H9 (cell line): ENCODE measurements around the gene MT1M. TPM values are rescaled to one million over a fixed set of nuclear protein-coding genes. Genes with fewer than 3 reads are reported as not detected.

Experiments used
- DNase-seq: peaks from one replicate; pipeline ENCODE4 v3.0.0-alpha.2; 2017
- H2AFZ ChIP-seq: one replicate; pipeline ENCODE4 v1.6.1; 2013; ENCODE audit warnings: mild to moderate bottlenecking, low read length, control low read depth, moderate library complexity
- H2AK5ac ChIP-seq: 2 replicates; pipeline ENCODE4 v1.6.1; 2013; ENCODE audit warnings: low read length, control low read depth, mixed read lengths; ENCODE audit not compliant: insufficient read length
- H2BK120ac ChIP-seq: one replicate; pipeline ENCODE4 v1.6.1; 2013; ENCODE audit warnings: low read depth, mild to moderate bottlenecking, low read length, control low read depth, inconsistent platforms; ENCODE audit not compliant: poor library complexity, severe bottlenecking
- H2BK12ac ChIP-seq: 2 replicates; pipeline ENCODE4 v1.6.1; 2013; ENCODE audit warnings: low read length, control low read depth, mixed read lengths, low read depth; ENCODE audit not compliant: insufficient read length
- H2BK15ac ChIP-seq: 2 replicates; pipeline ENCODE4 v1.6.1; 2013; ENCODE audit warnings: low read depth, low read length, control low read depth
- H2BK20ac ChIP-seq: one replicate; pipeline ENCODE4 v1.6.1; 2013; ENCODE audit warnings: low read depth, mild to moderate bottlenecking, low read length, control low read depth, inconsistent platforms; ENCODE audit not compliant: poor library complexity, severe bottlenecking
- H2BK5ac ChIP-seq: 2 replicates; pipeline ENCODE4 v1.6.1; 2013; ENCODE audit warnings: low read length, control low read depth, mixed read lengths; ENCODE audit not compliant: insufficient read length
- H3K14ac ChIP-seq: 2 replicates; pipeline ENCODE4 v1.6.1; 2013; ENCODE audit warnings: low read length, control low read depth; ENCODE audit not compliant: insufficient read depth
- H3K18ac ChIP-seq: 2 replicates; pipeline ENCODE4 v1.6.1; 2013; ENCODE audit warnings: low read depth, mild to moderate bottlenecking, mixed read lengths, low read length, control low read depth; ENCODE audit not compliant: insufficient read length
- H3K23ac ChIP-seq: 2 replicates; pipeline ENCODE4 v1.6.1; 2013; ENCODE audit warnings: low read length, control low read depth, mixed read lengths, low read depth; ENCODE audit not compliant: insufficient read length
- H3K23me2 ChIP-seq: 2 replicates; pipeline ENCODE4 v1.6.1; 2013; ENCODE audit warnings: low read depth, mild to moderate bottlenecking, mixed read lengths, low read length, control low read depth; ENCODE audit not compliant: insufficient read length, poor library complexity, severe bottlenecking
- H3K27ac ChIP-seq: 2 replicates; pipeline ENCODE4 v1.5.1; 2013; ENCODE audit warnings: low read length, control low read depth, mixed read lengths, low read depth; ENCODE audit not compliant: insufficient read length
- H3K27me3 ChIP-seq: 2 replicates; pipeline ENCODE4 v1.6.1; 2013; ENCODE audit warnings: low read length, control low read depth, inconsistent platforms; ENCODE audit not compliant: insufficient read depth
- H3K4ac ChIP-seq: 2 replicates; pipeline ENCODE4 v1.6.1; 2013; ENCODE audit warnings: low read depth, mild to moderate bottlenecking, control low read depth, inconsistent platforms, low read length, moderate library complexity
- H3K4me1 ChIP-seq: 2 replicates; pipeline ENCODE4 v1.6.1; 2013; ENCODE audit warnings: low read length, control low read depth, inconsistent platforms; ENCODE audit not compliant: insufficient read depth
- H3K4me2 ChIP-seq: 2 replicates; pipeline ENCODE4 v1.6.1; 2013; ENCODE audit warnings: low read length, control low read depth, mixed read lengths; ENCODE audit not compliant: insufficient read length, insufficient read depth
- H3K56ac ChIP-seq: 2 replicates; pipeline ENCODE4 v1.6.1; 2013; ENCODE audit warnings: low read depth, mild to moderate bottlenecking, mixed read lengths, low read length, control low read depth; ENCODE audit not compliant: insufficient read length
- H3K79me1 ChIP-seq: 2 replicates; pipeline ENCODE4 v1.6.1; 2013; ENCODE audit warnings: low read depth, mild to moderate bottlenecking, moderate library complexity, low read length, control low read depth, inconsistent platforms; ENCODE audit not compliant: insufficient read depth, poor library complexity, severe bottlenecking
- H3K79me2 ChIP-seq: 2 replicates; pipeline ENCODE4 v1.6.1; 2013; ENCODE audit warnings: low read length, control low read depth, inconsistent platforms; ENCODE audit not compliant: insufficient read depth
- H3K9ac ChIP-seq: 2 replicates; pipeline ENCODE4 v1.6.1; 2013; ENCODE audit warnings: low read length, control low read depth, mixed read lengths; ENCODE audit not compliant: insufficient read length; ENCODE audit errors: extremely low read depth
- H3K9me3 ChIP-seq: one replicate; pipeline ENCODE4 v1.6.1; 2013; ENCODE audit warnings: low read depth, low read length, inconsistent platforms; ENCODE audit not compliant: control insufficient read depth
- H3T11ph ChIP-seq: one replicate; pipeline ENCODE4 v1.6.1; 2013; ENCODE audit warnings: mild to moderate bottlenecking, low read length, control low read depth, inconsistent platforms
- H4K20me1 ChIP-seq: one replicate; pipeline ENCODE4 v1.6.1; 2013; ENCODE audit not compliant: control insufficient read depth, insufficient read length, insufficient read depth
- H4K5ac ChIP-seq: 2 replicates; pipeline ENCODE4 v1.6.1; 2013; ENCODE audit warnings: low read depth, mild to moderate bottlenecking, mixed read lengths, low read length, control low read depth; ENCODE audit not compliant: insufficient read length
- H4K8ac ChIP-seq: replicated peaks from 2 replicates; pipeline ENCODE4 v1.6.1; 2013; ENCODE audit warnings: low read length, control low read depth, mixed read lengths, low read depth; ENCODE audit not compliant: insufficient read length
- H4K91ac ChIP-seq: 2 replicates; pipeline ENCODE4 v1.6.1; 2013; ENCODE audit warnings: low read depth, mild to moderate bottlenecking, moderate library complexity, mixed read lengths, low read length, control low read depth; ENCODE audit not compliant: insufficient read length
- H3K27ac Mint-ChIP-seq, 3 experiments: 2 replicates in 2 of 3; 3 replicates in 1 of 3; pipeline ENCODE4 v1.8.0; 2020 to 2021; ENCODE audit warnings: mixed read lengths in 3 of 3, mild to moderate bottlenecking in 1 of 3, moderate library complexity in 1 of 3
- H3K27me3 Mint-ChIP-seq: 2 replicates; pipeline ENCODE4 v1.8.0; 2021; ENCODE audit warnings: low read depth, mild to moderate bottlenecking, moderate library complexity, mixed read lengths
- H3K36me3 Mint-ChIP-seq, 3 experiments: 2 replicates in 2 of 3; 3 replicates in 1 of 3; pipeline ENCODE4 v1.8.0; 2020 to 2021; ENCODE audit warnings: low read depth in 3 of 3, mixed read lengths in 3 of 3; ENCODE audit not compliant: insufficient read depth in 1 of 3
- H3K4me1 Mint-ChIP-seq, 2 experiments: 2 replicates each; pipeline ENCODE4 v1.8.0; 2020; ENCODE audit warnings: mixed read lengths in 2 of 2
- H3K4me3 Mint-ChIP-seq, 2 experiments: 2 replicates in 1 of 2; 3 replicates in 1 of 2; pipeline ENCODE4 v1.8.0; 2020 to 2021; ENCODE audit warnings: mild to moderate bottlenecking in 2 of 2, mixed read lengths in 2 of 2, moderate library complexity in 1 of 2
- H3K9me3 Mint-ChIP-seq, 2 experiments: 2 replicates in 1 of 2; 3 replicates in 1 of 2; pipeline ENCODE4 v1.8.0; 2020; ENCODE audit warnings: mild to moderate bottlenecking in 2 of 2, mixed read lengths in 2 of 2, moderate library complexity in 1 of 2
- CTCF ChIP-seq: fragments of 200-600 bp; sonication (generic); conservative IDR thresholded peaks from 3 replicates; pipeline ENCODE4 v1.8.0; 2021; ENCODE audit warnings: antibody characterized with exemption, mild to moderate bottlenecking
- WGBS: extraction: QIAGEN DNeasy Blood & Tissue Kit; methylation state at CpG from one replicate; pipeline ENCODE4 v1.1.7; 2013; ENCODE audit warnings: missing lambda C conversion rate, low lambda C conversion rate, mixed read lengths; ENCODE audit not compliant: insufficient read length; ENCODE audit errors: extremely low coverage; 5-methylcytosine and 5-hydroxymethylcytosine counted together
- total RNA-seq: library from RNA; stranded (reverse); gene quantifications from 2 replicates; pipeline ENCODE4 v1.2.1, GENCODE V29; 2021

The MT1M gene
- total RNA-seq, 1 experiment from 2014 or later, result 1.4 TPM

GRCh38 chr16:56679818-56680217 is 47.4 kb downstream of the MT1M start:
- Mint-ChIP-seq H3K9me3 (no peaks in the 10 kb centered on the region; a peak in 1 of 5 replicates), H3K27me3 (peaks cover 58% of the 10 kb centered on the region), H3K4me1 (peaks cover 37 to 45% of the 10 kb centered on the region in 2 experiments), H3K27ac (no peak overlapping the region), H3K36me3 (peaks cover 3 to 7% (median 5%) of the 10 kb centered on the region in 3 experiments; a peak in 4 of 7 replicates), H3K4me3 (no peak overlapping the region)
- Histone ChIP-seq H4K5ac (no peak overlapping the region), H3K79me1 (no peaks in the 10 kb centered on the region), H3K23ac (no peak overlapping the region), H3T11ph (no peak overlapping the region), H2BK20ac (no peak overlapping the region), H3K27ac (no peak overlapping the region), H3K14ac (no peak overlapping the region), H3K18ac (no peak overlapping the region), H4K8ac (no peak overlapping the region), H3K79me2 (no peaks in the 10 kb centered on the region), H3K4ac (no peak overlapping the region), H2BK5ac (no peak overlapping the region), H3K9ac (no peak overlapping the region), H2BK120ac (no peak overlapping the region), H2AK5ac (no peak overlapping the region), H4K91ac (no peak overlapping the region), H3K4me1 (0 out of 2 replicates have a peak, but pooled peaks cover 2% of the 10 kb centered on the region), H2BK12ac (no peak overlapping the region), H2AFZ (no peak overlapping the region), H3K56ac (no peak overlapping the region), H4K20me1 (no peaks in the 10 kb centered on the region), H2BK15ac (no peak overlapping the region), H3K4me2 (no peak overlapping the region), H3K27me3 (no peaks in the 10 kb centered on the region; the same call in 1 of the 2 replicates), H3K9me3 (no peaks in the 10 kb centered on the region), H3K23me2 (peaks cover 15% of the 10 kb centered on the region)
- no peak for TF ChIP-seq CTCF
- no CpG with 5 or more reads among the region's 6 CpGs for WGBS
- DNase-seq, result no peak
